NCI-H345 treated with DMSO at 0.1 percent for 48 hours (cell line): Measurements from ENCODE around the gene SPRED1.
"Not testable (repeated sequence)": the region's sequence is repeated elsewhere in the genome, so short reads cannot be mapped to it uniquely, and the experiment has no call there.

ENCODE experiments used
- DNase-seq: peaks from one replicate; lab custom pipeline; 2025; ENCODE audit not compliant: unreplicated experiment; lab: John Stamatoyannopoulos, UW

SPRED1 gene

DNA sequence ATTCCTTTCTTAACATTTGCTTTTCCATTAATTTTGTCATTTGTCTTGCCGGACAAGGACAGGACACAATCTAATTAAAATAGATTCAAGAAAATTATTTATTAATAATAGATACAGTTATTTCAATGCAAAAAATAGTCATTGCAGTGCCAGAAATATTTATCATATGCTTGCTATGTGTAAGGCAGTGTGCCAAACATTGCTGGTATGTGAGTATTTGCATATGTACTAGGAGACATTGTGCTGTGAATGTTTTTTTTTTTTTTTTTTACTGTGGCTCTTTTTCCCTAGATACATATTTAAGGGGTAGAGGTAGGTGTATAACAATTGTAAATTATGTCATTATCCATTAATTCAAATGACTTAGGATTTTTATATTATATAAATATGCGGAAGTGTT is 23.3 kb downstream of the SPRED1 start:
- DNase-seq, result no peak

DNA sequence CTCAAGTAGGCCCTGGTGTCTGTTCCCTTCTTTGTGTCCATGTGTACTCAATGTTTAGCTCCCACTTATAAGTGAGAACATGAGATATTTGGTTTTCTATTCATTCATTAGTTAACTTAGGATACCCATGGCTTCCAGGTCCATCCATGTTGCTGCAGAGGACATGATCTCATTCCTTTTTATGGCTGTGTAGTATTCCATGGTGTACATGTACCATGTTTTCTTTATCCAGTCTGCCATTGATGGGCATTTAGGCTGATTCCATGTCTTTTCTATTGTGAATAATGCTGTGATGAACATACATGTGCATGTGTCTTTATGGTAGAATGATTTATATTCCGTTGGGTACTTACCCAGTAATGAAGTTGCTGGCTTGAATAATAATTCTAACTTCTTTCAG is 24.6 kb downstream of the SPRED1 start:
- DNase-seq, result not testable (repeated sequence)

DNA sequence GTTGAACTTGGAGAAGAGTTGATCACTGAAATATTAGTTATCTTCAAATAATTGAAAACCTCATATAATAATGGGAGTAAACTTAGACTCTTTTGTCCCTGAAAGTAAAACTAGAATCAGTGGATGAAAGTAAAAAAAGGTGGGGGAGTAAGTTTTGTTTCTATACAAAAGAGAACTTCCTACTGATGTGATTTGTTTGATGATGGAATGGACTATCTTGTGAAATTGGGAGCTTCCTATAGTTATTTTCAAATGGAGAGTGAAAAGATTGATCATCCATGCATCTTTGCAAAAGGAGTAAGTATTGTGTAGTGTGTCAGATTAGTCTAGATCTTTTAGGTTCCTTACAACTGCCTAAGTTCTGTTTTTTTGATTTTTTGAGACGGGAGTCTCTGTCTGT is 28.4 kb downstream of the SPRED1 start:
- no peak for DNase-seq

DNA sequence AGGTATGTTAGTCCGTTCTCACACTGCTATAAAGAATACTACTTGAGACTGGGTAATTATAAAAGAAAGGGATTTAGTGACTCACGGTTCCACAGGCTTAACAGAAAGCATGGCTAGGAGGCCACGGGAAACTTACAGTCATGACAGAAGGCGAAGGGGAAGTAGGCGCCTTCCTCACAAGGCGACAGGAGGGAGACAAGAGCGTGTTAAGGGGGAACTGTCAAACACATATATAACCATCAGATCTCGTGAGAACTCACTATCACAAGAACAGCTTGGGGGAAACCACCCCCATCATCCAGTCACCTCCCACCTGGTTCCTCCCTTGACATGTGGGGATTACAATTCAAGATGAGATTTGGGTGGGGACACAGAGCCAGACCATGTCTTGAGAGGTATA is 30.4 kb downstream of the SPRED1 start:
- DNase-seq, result no peak

DNA sequence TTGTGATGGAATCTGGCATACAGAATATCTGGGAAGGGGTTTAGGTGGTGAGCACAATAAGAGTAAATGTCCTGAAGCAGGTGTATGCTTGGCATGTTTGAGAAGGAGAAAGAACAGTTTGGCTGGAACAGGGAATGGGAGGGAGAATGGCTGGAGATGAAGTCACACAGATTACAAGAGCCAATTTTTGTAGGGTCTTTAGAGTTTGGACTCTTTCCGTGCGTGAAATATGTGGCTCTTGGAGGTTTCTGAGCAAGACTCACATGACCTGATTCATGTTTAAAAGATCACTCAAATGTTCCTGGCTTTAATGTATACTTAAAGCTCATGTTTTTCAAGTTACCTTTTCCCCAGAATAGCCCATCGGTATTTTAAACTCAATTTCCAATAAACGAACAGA is 32.8 kb downstream of the SPRED1 start:
- no peak for DNase-seq

DNA sequence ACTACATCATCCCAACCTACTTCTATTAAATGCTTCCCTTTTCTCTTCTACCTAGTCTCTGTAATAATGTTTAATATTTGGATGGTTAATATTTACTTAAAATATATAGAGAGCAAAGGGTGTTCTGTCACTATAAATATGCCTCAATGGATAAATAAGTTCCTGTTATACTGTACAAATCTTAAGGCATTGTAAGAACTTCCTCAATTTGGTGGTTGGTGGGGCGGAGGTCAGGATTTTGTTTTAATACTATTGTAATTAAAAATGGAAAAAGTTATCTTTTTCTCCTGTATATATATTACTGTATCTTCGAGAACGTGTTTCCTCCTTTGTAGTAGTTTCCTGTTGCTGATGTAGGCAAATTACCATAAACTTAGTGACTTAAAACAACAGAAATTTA is 41.5 kb downstream of the SPRED1 start:
- no peak for DNase-seq

DNA sequence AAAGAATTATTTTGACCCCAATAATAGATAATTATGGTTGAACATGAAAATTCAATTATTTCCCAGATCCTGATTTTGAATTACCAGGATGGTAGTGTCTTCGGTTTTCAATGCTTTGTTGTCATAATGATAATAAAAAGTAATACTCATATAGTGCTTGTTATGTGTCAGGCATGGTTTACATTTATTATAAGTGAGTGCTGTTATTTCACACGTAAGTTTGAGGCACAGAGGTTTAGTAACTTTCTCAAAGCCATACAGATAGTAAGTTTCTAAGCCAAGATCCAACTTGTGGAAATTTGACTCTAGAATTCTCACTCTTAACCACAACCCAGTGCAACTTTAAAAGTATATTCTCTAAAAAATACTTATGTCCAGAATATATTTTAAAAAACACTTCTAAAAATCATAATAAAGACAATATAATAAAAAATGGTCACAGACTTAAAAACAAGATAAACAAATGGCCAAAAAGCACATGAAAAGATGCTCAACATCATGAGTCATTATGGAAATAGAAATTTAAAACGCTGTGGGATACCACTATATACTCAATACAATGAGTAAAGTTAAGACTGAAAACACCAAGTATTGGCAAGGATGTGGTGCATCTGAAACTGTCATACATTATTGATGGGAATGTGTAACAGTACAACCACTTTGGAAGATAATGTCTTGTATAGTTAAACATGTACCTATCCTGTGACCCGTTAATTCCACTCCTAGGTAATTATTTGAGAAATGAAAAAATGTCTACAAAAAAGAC is 45.2 kb downstream of the SPRED1 start:
- no peak for DNase-seq

DNA sequence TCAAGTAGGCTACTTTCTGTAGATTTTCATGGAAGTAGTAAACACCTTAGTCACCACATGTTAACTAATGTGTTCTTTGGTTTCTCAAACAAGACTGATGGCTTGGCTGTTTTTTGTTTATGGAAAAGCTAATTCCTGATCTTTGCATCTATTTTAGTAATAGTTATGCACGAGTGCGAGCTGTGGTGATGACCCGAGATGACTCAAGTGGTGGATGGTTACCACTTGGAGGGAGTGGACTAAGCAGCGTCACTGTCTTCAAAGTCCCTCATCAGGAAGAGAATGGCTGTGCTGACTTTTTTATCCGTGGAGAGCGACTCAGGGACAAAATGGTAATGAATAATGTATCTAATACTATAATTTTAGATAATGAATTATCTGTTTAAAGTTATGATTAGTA is 46.6 kb downstream of the SPRED1 start:
- no peak for DNase-seq

DNA sequence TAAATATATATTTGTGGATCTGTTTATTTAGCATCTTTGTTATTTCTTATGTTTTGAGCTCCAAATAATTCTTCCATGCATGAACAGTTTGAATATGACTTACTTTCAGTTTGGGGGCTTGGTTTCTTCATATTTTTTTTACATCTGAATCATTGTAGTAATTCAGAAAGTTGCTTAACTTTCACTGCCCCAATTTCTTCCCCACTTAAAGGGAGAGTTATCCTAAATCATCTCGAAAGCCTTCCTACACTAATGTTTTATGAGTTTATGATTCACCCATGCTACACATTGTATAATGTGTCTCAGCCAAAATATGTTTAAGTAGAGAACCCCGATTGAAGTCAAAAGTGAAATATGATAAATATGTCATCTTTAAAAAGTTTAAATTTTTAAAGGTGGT is 47.8 kb downstream of the SPRED1 start:
- no peak for DNase-seq

DNA sequence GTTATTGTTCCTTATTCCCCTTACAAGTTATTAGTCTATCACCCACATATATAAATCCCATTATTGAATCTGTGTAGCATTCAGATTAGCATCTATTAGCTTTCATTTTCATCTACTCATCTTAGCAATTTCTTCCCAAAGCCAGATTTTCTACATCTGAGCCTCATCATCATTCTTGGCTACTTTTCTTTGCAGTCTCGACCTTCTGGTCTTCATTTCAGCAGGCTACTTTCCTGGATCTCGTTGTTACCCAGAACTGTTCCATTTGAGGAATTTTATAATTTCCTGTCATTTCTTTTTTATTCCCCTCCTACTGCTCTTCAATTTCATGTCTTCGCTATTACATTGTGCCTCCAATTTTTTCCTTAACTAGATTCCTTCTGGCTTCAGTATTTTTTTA is 51.8 kb downstream of the SPRED1 start:
- no peak for DNase-seq

DNA sequence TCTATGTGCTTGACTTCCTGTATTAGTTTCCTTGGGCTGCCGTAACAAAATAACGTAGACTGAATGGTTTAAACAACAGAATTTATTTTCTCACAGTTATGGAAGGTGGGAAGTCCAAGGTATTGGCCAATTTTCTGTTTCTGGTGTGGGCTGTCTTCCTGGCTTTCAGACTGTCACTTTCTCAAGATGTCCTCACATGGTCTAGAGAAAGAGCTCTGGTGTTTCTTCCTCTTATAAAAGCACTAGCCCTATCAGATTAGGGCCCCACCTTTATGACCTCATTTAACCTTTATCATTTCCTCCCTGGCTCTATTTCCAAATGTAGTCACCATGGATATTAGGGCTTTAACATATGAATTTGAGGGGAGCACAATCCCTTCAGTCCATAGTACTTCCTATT is 54.6 kb downstream of the SPRED1 start:
- no peak for DNase-seq

DNA sequence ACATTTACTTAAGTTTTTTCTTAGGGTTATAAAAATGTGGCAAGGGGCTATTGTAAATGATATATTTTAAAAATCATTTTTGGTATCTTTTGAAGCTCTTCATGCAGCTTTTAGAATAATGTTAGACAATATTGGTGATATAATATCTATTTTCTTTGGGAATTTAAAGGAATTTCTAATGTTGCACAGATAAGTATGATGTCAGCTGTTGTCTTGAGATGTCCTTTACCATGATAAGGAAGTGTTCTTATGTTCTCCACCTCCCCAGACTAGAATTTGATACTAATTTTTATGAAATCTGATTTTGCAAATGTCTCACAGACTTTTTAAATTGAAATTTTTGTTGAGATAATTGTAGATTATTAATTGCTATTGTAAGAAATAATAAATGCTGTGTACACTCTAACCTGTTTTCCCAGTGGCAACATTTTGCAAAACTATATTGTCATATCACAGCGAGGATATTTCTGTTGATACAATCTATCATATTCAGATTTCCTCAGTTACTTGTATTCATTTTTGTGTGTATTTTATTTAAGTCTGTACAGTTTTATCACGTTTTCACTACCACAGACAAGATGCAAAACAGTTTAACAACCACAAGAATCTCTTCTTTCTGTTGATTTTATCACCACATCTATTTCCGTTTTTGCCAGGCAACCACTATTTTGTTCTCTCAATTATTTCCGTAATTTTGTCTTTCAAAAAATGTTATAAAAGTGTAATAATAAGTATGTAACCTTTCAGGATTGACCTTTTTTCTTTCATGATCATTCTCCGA is 55.4 kb downstream of the SPRED1 start:
- DNase-seq, result no peak

DNA sequence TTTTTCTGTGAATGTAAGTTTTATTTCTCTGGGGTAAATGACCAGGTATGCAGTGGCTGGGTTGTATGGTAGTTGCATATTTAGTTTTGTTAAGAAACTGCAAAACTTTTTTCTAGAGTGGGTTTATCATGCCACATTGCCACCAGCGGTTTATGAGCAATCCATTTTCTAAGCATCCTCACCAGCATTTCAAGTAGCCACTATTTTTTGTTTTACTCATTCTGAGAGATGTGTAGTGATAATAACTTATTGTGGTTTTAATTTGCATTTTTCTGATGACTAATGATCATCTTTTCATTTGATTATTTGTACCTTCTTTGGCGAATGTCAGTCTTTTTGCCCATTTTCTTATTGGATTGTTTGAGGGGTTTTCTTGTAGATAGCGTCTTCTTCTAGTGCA is 56.2 kb downstream of the SPRED1 start:
- DNase-seq, result no peak

DNA sequence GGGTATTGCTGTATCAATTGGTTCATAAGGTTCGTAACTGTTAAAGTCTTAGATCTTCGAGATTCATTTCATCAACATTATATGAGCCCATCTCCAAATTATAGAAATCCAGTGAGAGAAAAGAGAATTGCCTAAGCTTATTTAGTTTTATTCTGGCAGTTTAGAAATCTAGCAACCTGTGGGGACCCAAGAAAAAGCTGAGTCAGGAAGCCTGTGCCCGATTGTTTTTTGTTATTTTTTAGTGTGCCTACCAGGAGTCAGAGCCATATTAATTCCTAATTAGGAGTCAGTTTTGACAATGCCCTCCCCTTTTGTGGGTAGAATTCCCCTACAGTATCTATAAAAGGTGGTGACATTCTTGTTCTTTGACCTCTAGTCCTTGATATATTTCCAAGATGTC is 59.6 kb downstream of the SPRED1 start:
- no peak for DNase-seq

DNA sequence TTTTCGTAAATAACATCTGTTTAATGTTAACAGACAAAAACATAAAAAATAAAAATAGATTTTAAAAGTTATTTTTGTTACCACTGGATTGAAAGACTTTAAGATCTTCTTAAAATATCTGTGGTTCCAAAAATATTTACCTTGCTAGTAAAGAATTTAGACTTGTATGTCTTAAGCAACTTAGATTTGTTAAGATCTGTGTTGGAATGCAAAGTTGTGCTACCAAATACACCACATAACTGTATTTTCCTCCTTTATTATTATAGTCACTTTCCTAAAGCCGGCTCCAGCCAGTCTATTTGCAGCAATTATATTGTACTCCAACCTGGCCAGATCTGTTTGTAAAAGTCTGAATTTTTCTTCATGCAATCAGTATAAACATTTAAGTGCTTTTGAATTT is 63.7 kb downstream of the SPRED1 start:
- DNase-seq, result no peak

DNA sequence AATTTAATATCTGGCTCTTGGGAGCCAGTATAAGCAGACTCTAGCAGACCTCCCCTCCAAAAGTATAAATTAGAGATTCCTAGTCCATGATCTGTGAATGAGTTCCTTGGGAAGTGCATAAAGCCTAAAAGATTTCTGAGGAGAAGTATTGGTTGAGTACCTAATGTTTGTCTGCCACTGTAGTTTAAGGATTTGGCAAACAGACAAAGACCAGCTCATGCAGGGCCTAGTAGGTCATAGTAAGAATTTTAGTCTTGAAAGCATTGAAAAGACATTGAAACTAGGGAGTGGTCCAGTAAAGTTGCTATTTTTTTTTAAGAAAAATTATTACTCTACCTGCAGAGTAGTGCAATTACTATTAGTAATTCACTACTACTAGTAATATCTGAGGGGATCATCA is 67.5 kb downstream of the SPRED1 start:
- no peak for DNase-seq

DNA sequence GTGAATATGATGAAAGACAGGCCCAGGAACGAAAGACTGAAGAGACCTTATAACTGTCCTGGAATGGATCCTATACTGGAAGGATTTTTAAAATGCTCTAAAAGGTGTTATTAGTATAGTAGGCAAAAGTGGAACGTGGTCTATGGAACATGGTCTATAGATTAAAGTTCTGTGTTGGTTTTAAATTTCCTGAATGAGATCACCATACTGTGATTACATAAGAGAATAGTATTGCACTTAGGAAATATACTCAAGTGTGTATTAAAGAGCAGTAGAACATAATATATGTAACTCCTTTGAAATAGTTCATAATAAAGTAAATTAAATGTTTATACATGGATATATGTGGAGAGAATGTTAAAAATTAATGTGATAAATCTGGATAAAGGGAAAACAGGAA is 68.2 kb downstream of the SPRED1 start:
- DNase-seq, result no peak

DNA sequence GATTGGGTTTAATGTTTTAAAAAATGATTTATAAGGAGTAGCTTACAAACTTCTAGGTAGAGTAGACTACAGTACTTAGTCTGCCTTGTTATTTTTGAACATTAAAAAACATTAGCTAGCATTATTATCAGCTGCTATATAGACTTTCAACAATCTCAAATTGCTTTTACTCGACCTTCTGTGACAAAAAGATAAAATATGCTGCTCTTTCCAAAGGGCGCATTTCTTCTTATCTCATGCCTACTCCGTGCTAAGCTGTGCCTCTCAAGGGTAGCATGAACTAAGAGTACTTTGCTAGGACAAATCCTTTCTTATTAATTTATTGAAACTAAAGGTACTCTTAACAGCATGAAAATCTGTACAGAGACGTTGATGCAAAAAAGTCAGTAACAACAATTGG is 71.3 kb downstream of the SPRED1 start:
- no peak for DNase-seq

DNA sequence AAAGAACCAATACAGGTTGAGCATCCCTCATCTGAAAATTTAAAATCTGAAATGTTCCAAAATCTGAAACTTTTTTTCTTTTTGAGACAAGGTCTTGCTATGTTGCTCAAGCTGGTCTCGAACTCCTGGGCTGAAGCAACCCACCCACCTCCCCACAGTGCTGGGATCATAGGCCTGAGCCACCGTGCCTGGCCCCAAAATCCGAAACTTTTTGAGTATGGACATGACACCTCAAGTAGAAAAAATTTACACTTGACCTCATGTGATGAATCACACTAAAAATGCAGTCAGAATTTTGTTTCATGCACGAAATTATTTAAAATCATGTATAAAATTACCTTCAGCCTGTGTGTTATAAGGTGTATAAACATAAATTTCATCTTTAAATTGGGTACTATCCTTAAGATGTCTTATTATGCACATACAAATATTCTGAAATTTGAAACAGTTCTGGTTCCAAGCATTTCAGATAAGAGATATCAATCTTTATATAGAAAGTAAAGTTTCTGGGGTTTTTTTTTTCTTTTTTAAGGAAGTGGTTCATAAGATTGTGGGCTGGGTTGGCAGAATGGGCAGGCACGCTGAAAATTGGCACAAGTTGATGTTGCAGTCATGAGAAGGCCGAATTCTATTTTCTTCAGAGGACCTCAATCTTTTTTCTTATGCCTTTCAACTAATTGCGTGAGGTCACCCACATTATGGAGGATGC is 72.5 kb downstream of the SPRED1 start:
- no peak for DNase-seq

DNA sequence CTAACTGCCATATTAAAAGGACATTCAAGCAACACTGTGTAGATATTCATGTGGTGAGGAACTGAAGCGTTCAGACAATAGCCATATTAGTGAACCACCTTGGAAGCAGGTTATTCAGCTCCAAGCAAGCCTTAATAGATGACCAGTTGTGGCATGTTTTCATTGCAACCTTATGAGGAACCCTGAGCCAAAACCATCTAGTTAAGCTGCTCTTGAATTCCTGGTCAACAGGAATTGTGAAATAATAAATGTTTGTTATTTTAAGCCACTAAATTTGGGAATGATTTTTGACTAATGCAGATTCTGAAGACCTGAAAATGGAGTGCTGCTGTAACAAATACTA is 73.0 kb downstream of the SPRED1 start:
- no peak for DNase-seq

DNA sequence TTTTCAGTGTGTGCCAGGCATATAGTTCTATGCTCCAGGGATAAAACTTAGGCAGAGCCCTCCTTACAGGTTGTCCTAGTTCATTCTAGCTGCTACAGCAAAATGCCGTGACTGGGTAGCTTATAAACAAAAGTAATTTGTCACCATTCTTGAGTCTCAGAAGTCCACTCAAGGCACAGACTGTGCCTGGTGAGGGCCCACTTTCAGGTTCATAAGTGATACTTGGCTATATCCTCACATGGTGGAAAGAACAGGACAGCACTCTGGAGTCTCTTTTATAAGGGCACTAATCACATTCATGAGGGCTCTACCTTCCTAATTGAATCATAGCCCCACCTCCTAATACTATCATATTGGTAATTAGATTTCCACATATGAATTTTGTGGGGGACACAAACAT is 80.1 kb downstream of the SPRED1 start:
- no peak for DNase-seq

DNA sequence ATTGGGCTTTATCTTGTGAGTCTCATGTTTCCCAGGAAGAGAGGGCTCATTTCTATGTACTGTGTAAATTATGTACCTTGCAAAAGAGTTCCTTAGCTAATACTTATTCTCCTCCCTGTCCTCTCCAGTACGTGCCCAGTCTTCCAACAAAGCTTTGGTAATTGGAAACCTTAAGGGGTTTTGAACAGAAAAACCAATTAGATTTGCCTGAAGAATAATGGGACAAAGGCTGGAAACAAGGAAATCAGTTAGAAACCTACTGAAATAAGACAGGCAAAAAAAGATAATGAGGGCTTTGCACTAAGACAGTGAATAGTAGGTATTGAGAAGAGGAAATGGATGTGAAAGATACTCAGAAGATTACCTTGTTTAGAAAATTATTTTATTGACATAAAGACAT is 82.5 kb downstream of the SPRED1 start:
- DNase-seq, result no peak
